AG04450 (cell line): Measurements from ENCODE around the gene KNDC1. TPM values are rescaled to one million over a fixed set of nuclear protein-coding genes. Genes with fewer than 3 reads are reported as not detected.

Source experiments
- CTCF ChIA-PET: fragments of 300-600, 350-600 bp; formaldehyde crosslinking; extraction: SDS; loops from one replicate; lab custom pipeline; 2022; ENCODE audit warnings: antibody characterized with exemption, inconsistent platforms; lab: Charles Lee
- POLR2A ChIA-PET: fragments of 350-600 bp; formaldehyde crosslinking; extraction: SDS; loops from one replicate; lab custom pipeline; 2021; ENCODE audit warnings: antibody characterized with exemption, inconsistent platforms; lab: Yijun Ruan, JAX
- DNase-seq: peaks from one replicate; pipeline ENCODE4 v3.0.0-alpha.2; 2011; ENCODE audit warnings: low read depth, low spot score
- H3K27ac ChIP-seq: one replicate; pipeline ENCODE4 v1.5.1; 2012; ENCODE audit warnings: low read depth, low read length, control low read depth
- H3K27me3 ChIP-seq: one replicate; pipeline ENCODE4 v1.6.0; 2012; ENCODE audit warnings: low read length; ENCODE audit not compliant: control insufficient read depth, insufficient read depth
- H3K4me3 ChIP-seq: 2 replicates; pipeline ENCODE4 v1.5.1; 2011; ENCODE audit warnings: mild to moderate bottlenecking, low read depth, low read length, control low read depth
- H3K9me3 ChIP-seq: 2 replicates; pipeline ENCODE4 v1.5.1; 2012; ENCODE audit warnings: low read length; ENCODE audit not compliant: control insufficient read depth, insufficient read depth
- CTCF ChIP-seq: IDR thresholded peaks from 2 replicates; pipeline ENCODE4 v1.5.1; 2011; ENCODE audit warnings: low read depth, low read length, control low read depth, inconsistent platforms
- polyA plus RNA-seq: library from polyadenylated mRNA; depleted of rRNA; stranded (reverse); fragments of >200 nt; gene quantifications from 2 replicates; pipeline ENCODE4 v1.2.3, GENCODE V29; 2011

The KNDC1 gene
- polyA plus RNA-seq, 1 experiment, result 0.46 TPM

- Histone ChIP-seq H3K4me3 (no peak overlapping the region), H3K27ac (no peak overlapping the region), H3K27me3 (no peaks in the 10 kb centered on the region), H3K9me3 (peaks cover 92% of the 10 kb centered on the region)
- CTCF ChIA-PET, result no interaction called here
- no peak for TF ChIP-seq CTCF
- POLR2A ChIA-PET, result no interaction called here
- no peak for DNase-seq
Observed at GRCh38 chr10:133182791-133183645, 23.0 kb downstream of the KNDC1 start.

- TF ChIP-seq CTCF, result no peak
- CTCF ChIA-PET, result no interaction called here
- H3K27me3 ChIP-seq, result no peaks in the 10 kb centered on the region
- H3K27ac ChIP-seq, result no peak overlapping the region
- POLR2A ChIA-PET, result no interaction called here
- peaks cover 91% of the 10 kb centered on the region for H3K9me3 ChIP-seq
- H3K4me3 ChIP-seq, result no peak overlapping the region
- no peak for DNase-seq
Observed at GRCh38 chr10:133183646-133184378, 23.8 kb downstream of the KNDC1 start.

GRCh38 chr10:133184591-133185244 is 24.7 kb downstream of the KNDC1 start:
- no peak for DNase-seq
- POLR2A ChIA-PET, result no interaction called here
- no peak for TF ChIP-seq CTCF
- H3K9me3 ChIP-seq, result peaks cover 91% of the 10 kb centered on the region
- CTCF ChIA-PET, result no interaction called here
- no peaks in the 10 kb centered on the region for H3K27me3 ChIP-seq
- H3K4me3 ChIP-seq, result no peak overlapping the region
- H3K27ac ChIP-seq, result no peak overlapping the region

- peaks cover 86% of the 10 kb centered on the region for H3K9me3 ChIP-seq
- CTCF ChIA-PET, result no interaction called here
- DNase-seq, result no peak
- no peaks in the 10 kb centered on the region for H3K27me3 ChIP-seq
- POLR2A ChIA-PET, result no interaction called here
- no peak overlapping the region for H3K27ac ChIP-seq
- no peak for TF ChIP-seq CTCF
- H3K4me3 ChIP-seq, result no peak overlapping the region
Observed at GRCh38 chr10:133185421-133185820, 25.4 kb downstream of the KNDC1 start.
